Progenitor cell of endocrine pancreas (in vitro differentiated cells): ENCODE results near the gene KRT23. TPM values are rescaled to one million over a fixed set of nuclear protein-coding genes. Genes with fewer than 3 reads are reported as not detected.
"Not testable (repeated sequence)": the region's sequence is repeated elsewhere in the genome, so short reads cannot be mapped to it uniquely, and the experiment has no call there.

Experiments
- DNase-seq: peaks from one replicate; pipeline ENCODE4 v3.0.0; 2021; ENCODE audit warnings: low spot score; ENCODE audit not compliant: unreplicated experiment
- H3K27ac Mint-ChIP-seq: 2 replicates; pipeline ENCODE4 v1.8.0; 2021; ENCODE audit warnings: mild to moderate bottlenecking, moderate library complexity, mixed read lengths
- H3K27me3 Mint-ChIP-seq: 2 replicates; pipeline ENCODE4 v1.8.0; 2021; ENCODE audit warnings: mixed read lengths
- H3K36me3 Mint-ChIP-seq: 2 replicates; pipeline ENCODE4 v1.8.0; 2022; ENCODE audit warnings: mixed read lengths; ENCODE audit not compliant: insufficient read depth
- H3K4me1 Mint-ChIP-seq: 2 replicates; pipeline ENCODE4 v1.8.0; 2021; ENCODE audit warnings: low read depth, mixed read lengths
- H3K4me3 Mint-ChIP-seq: 2 replicates; pipeline ENCODE4 v1.8.0; 2021; ENCODE audit warnings: low read depth, mild to moderate bottlenecking, moderate library complexity, mixed read lengths
- H3K9me3 Mint-ChIP-seq: 2 replicates; pipeline ENCODE4 v1.8.0; 2021; ENCODE audit warnings: low read depth, mixed read lengths
- CTCF ChIP-seq: fragments of 200-600 bp; sonication (generic); IDR thresholded peaks from one replicate; pipeline ENCODE4 v1.5.0; 2021; ENCODE audit warnings: antibody characterized with exemption, mild to moderate bottlenecking; ENCODE audit not compliant: unreplicated experiment
- total RNA-seq: library from RNA; stranded (reverse); gene quantifications from 2 replicates; pipeline ENCODE4 v1.2.1, GENCODE V29; 2021

The KRT23 gene
- total RNA-seq, 1 donor from 2014 or later, result 2.1 TPM

DNA sequence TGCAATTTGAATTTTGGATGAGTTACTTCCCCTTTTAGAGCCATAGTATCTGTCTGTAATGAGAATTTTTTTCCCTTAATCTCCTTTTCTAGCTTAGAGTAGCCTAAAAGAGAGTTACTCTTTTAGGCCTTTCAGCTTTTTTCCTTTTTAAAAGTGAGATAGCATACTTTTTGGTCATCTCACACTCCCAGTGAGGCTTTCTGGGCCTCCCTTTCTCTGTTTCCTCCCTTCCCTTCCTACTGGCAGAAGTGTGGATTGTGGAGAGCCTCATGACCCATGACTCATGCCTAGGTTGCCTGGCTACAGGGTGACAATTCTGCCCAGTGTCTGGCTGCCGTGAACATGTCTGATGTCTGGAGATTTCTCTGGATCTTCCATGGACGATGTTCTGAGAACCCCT lies 15.2 kb downstream of the KRT23 start:
- Mint-ChIP-seq H3K4me1 (peaks cover 4% of the 10 kb centered on the region), H3K27me3 (peaks cover 6% of the 10 kb centered on the region), H3K27ac (peak overlapping the region; percentile 61), H3K4me3 (no peak overlapping the region), H3K9me3 (no peaks in the 10 kb centered on the region), H3K36me3 (no peaks in the 10 kb centered on the region)
- no peak for TF ChIP-seq CTCF
- no peak for DNase-seq

DNA sequence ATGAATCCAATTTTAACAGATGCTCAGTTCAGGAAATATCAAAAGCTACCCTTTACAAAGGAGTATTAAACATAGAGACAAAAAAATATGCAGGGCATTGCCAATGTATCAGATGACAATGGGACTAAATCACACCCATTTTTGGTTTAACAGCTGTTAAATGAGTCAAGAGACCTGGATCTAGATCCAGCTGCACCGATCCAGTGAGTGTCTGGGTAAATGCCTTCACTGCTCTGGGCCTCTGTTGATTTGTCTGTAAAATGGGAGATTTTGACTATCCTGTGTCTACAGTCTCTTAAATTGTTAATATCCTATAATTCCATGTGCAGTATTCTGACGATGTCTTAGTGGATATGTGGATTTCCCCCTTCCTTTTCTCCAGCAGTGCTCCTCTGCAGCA lies 16.4 kb downstream of the KRT23 start:
- no peak for TF ChIP-seq CTCF
- no peak overlapping the region for H3K4me3 Mint-ChIP-seq
- DNase-seq, result no peak
- H3K27me3 Mint-ChIP-seq, result no peaks in the 10 kb centered on the region
- H3K4me1 Mint-ChIP-seq, result peaks cover 4% of the 10 kb centered on the region
- no peak overlapping the region for H3K27ac Mint-ChIP-seq
- no peaks in the 10 kb centered on the region for H3K36me3 Mint-ChIP-seq
- H3K9me3 Mint-ChIP-seq, result no peaks in the 10 kb centered on the region

- H3K27me3 Mint-ChIP-seq, DNase-seq, H3K27ac Mint-ChIP-seq, H3K9me3 Mint-ChIP-seq, H3K4me3 Mint-ChIP-seq, H3K36me3 Mint-ChIP-seq, H3K4me1 Mint-ChIP-seq: not testable (repeated sequence)
These were observed 20.3 kb downstream of the KRT23 start for GRCh38 chr17:40917116-40917515.

DNA sequence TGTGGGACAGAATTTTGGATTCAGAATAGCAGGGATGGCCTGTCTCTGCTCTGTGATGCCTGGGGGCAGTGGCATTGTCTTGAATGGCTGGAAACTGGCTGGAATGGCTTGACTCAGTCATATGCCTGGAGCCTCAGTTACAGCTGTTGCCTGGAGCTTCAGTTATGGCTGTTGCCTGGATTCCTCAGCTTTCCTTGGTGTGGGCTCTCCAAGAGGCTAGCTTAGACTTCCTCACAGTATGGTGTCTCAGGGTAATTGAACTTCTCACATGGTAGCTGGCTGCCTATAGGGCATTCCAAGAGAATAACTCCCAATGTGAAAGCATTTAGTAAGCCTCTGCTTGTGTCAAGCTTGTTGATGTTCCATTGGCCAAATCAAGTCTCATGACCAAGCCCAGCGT lies 21.1 kb downstream of the KRT23 start:
- Mint-ChIP-seq H3K36me3 (no peaks in the 10 kb centered on the region), H3K4me1 (peaks cover 2% of the 10 kb centered on the region), H3K4me3 (no peak overlapping the region), H3K9me3 (no peaks in the 10 kb centered on the region), H3K27ac (no peak overlapping the region), H3K27me3 (no peaks in the 10 kb centered on the region)
- no peak for TF ChIP-seq CTCF
- DNase-seq, result no peak

DNA sequence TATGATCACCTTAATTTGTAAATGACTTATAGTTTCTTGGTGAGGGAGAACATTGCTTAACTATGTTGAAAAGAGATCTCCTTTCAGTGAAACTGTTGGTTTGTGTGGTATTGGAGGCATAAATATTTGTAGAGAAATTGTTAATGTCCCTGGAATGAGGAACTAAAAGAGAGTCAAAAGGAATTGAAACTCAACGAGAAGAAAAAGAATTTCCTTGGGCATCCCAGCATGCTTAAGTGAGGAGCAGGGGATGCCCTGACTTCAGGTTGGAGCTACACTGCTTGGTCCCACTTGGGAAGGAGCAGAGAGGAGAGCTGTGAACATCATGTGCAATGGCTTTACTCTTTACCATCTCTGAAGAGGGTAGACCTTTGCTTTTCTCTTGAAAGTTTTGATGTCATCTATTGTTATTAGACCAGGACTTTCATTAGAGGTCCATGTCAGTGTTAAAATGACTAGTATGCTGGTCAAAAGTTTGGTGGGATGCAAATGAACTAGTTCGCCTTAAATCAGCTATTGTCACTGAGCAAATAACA lies 21.7 kb downstream of the KRT23 start:
- no peaks in the 10 kb centered on the region for H3K9me3 Mint-ChIP-seq
- peaks cover 2% of the 10 kb centered on the region for H3K4me1 Mint-ChIP-seq
- TF ChIP-seq CTCF, result no peak
- H3K4me3 Mint-ChIP-seq, result no peak overlapping the region
- no peaks in the 10 kb centered on the region for H3K27me3 Mint-ChIP-seq
- H3K27ac Mint-ChIP-seq, result no peak overlapping the region
- no peaks in the 10 kb centered on the region for H3K36me3 Mint-ChIP-seq
- DNase-seq, result no peak

DNA sequence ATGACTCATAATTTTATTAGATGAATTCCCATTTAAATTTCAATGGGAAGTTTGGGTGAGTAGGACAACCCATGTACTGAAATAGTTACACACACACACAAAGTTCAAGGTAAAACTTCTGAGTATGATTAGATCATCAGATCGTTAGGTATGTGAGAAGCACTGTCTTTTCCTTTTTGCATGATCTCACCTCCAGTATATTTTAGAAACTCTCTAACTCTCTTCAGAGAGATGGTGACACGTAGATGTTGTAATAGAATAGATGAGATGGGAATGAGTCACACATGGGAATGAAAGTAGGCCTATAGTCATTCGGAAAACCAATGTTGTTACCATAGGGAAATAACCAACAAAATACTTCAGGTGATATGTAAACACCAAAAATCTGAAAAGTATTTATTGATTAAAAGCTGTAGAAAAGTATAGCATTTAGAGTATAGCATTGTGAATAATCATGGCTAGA lies 22.2 kb downstream of the KRT23 start:
- no peak overlapping the region for H3K27ac Mint-ChIP-seq
- no peaks in the 10 kb centered on the region for H3K27me3 Mint-ChIP-seq
- H3K4me1 Mint-ChIP-seq, result peaks cover 2% of the 10 kb centered on the region
- H3K9me3 Mint-ChIP-seq, result no peaks in the 10 kb centered on the region
- no peak for TF ChIP-seq CTCF
- H3K4me3 Mint-ChIP-seq, result no peak overlapping the region
- no peak for DNase-seq
- H3K36me3 Mint-ChIP-seq, result no peaks in the 10 kb centered on the region
